Natural killer cell (primary cell): ENCODE measurements around the gene BANF2. TPM values are rescaled to one million over a fixed set of nuclear protein-coding genes. Genes with fewer than 3 reads are reported as not detected.

Experiments
- ATAC-seq, 3 donors: fragments of 150-1000 bp in 2 of 3; fragments of 200-7000 bp in 1 of 3; cut with Tn5 transposase; 1 replicate in 1 of 3; 2 replicates in 2 of 3; pipeline ENCODE4 v1.10.0; 2021; ENCODE audit warnings: mild to moderate bottlenecking in 2 of 3, moderate library complexity in 2 of 3
- DNase-seq, 2 donors: peaks; one replicate each; pipeline versions ENCODE4 v3.0.0 to v3.0.0-alpha.2; 2013 to 2021; ENCODE audit warnings: mixed read lengths in 1 of 2
- H3K27ac ChIP-seq: one replicate; pipeline ENCODE4 v1.5.1; 2013; ENCODE audit warnings: mild to moderate bottlenecking, low read length
- H3K27me3 ChIP-seq: one replicate; pipeline ENCODE4 v1.6.1; 2013; ENCODE audit warnings: low read length; ENCODE audit not compliant: control insufficient read depth, insufficient read depth
- H3K36me3 ChIP-seq: one replicate; pipeline ENCODE4 v1.6.1; 2013; ENCODE audit warnings: low read length; ENCODE audit not compliant: control insufficient read depth, insufficient read depth
- H3K4me1 ChIP-seq: one replicate; pipeline ENCODE4 v1.6.1; 2013; ENCODE audit warnings: low read length; ENCODE audit not compliant: control insufficient read depth, insufficient read depth
- H3K4me3 ChIP-seq: one replicate; pipeline ENCODE4 v1.5.1; 2013; ENCODE audit warnings: low read length
- H3K9me3 ChIP-seq: one replicate; pipeline ENCODE4 v1.6.1; 2013; ENCODE audit warnings: low read length; ENCODE audit not compliant: control insufficient read depth, insufficient read depth
- H3K27ac Mint-ChIP-seq, 2 donors: one replicate each; pipeline ENCODE4 v1.8.0; 2022; ENCODE audit warnings: mild to moderate bottlenecking in 2 of 2, mixed read lengths in 2 of 2, moderate library complexity in 1 of 2
- H3K27me3 Mint-ChIP-seq, 2 donors: one replicate each; pipeline ENCODE4 v1.8.0; 2022; ENCODE audit warnings: low read depth in 2 of 2, mixed read lengths in 2 of 2
- H3K36me3 Mint-ChIP-seq: one replicate; pipeline ENCODE4 v1.8.0; 2022; ENCODE audit warnings: mixed read lengths
- H3K4me1 Mint-ChIP-seq, 2 donors: one replicate each; pipeline ENCODE4 v1.8.0; 2022; ENCODE audit warnings: mixed read lengths in 2 of 2
- H3K4me3 Mint-ChIP-seq: one replicate; pipeline ENCODE4 v1.8.0; 2022; ENCODE audit warnings: mild to moderate bottlenecking, moderate library complexity, mixed read lengths
- H3K9me3 Mint-ChIP-seq, 2 donors: one replicate each; pipeline ENCODE4 v1.8.0; 2022; ENCODE audit warnings: mixed read lengths in 2 of 2
- WGBS: methylation state at CpG from one replicate; pipeline ENCODE4 v1.1.7; 2013; ENCODE audit warnings: missing lambda C conversion rate; ENCODE audit not compliant: insufficient coverage; 5-methylcytosine and 5-hydroxymethylcytosine counted together
- intact Hi-C: fragments of 100-400 bp; cut with micrococcal nuclease; formaldehyde crosslinking; loops from one replicate; pipeline ENCODE4 v1.14.2; 2022
- total RNA-seq, 4 donors: library from RNA; stranded (reverse); fragments of 120-200 nt in 1 of 4; gene quantifications; one replicate each; pipeline versions ENCODE4 v1.2.3 to v1.2.4, GENCODE V29; 2013 to 2022
- TF ChIP-seq, protein P1 (sequence below): fragments of 200-600 bp; IDR thresholded peaks from one replicate; pipeline ENCODE4 v1.8.0; 2022; ENCODE audit warnings: antibody characterized with exemption

The BANF2 gene
- total RNA-seq, 3 donors from 2014 or later (not counting 1 experiment from before 2014, with no cell fraction given), result not detected

DNA sequence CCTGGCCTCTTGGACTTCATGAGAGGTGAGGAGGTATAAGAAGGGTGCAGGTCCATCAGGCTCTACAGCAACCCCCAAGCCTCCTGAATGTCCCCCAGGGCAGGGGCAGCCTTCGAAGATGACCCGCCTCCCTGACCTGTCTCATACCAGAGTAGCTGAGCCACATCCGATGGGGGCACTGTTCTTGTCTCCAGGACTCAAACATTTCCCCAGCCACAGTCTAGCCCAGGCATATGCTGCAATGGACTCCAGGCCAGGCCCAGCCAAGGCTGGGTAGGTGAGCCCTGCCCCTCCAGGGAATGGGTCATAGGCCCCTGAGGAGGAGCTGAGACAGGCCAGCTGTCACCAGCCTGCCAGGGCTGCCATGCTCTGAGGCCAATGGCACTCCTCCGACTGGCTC lies 65.3 kb downstream of the BANF2 start:
- no peak overlapping the region for H3K4me3 Mint-ChIP-seq
- H3K9me3 Mint-ChIP-seq, result no peaks in the 10 kb centered on the region
- no peaks in the 10 kb centered on the region for H3K27me3 Mint-ChIP-seq
- Histone ChIP-seq H3K9me3 (no peaks in the 10 kb centered on the region), H3K4me3 (no peak overlapping the region), H3K27ac (no peak overlapping the region), H3K4me1 (no peaks in the 10 kb centered on the region), H3K27me3 (no peaks in the 10 kb centered on the region), H3K36me3 (no peaks in the 10 kb centered on the region)
- 92% methylated on average over 4 of the region's 4 CpGs for WGBS
- ATAC-seq (no peak), DNase-seq (no peak)
- no peaks in the 10 kb centered on the region for H3K4me1 Mint-ChIP-seq
- no peak overlapping the region for H3K27ac Mint-ChIP-seq
- intact Hi-C loops, result no loop called here
- TF ChIP-seq, protein P1, sequence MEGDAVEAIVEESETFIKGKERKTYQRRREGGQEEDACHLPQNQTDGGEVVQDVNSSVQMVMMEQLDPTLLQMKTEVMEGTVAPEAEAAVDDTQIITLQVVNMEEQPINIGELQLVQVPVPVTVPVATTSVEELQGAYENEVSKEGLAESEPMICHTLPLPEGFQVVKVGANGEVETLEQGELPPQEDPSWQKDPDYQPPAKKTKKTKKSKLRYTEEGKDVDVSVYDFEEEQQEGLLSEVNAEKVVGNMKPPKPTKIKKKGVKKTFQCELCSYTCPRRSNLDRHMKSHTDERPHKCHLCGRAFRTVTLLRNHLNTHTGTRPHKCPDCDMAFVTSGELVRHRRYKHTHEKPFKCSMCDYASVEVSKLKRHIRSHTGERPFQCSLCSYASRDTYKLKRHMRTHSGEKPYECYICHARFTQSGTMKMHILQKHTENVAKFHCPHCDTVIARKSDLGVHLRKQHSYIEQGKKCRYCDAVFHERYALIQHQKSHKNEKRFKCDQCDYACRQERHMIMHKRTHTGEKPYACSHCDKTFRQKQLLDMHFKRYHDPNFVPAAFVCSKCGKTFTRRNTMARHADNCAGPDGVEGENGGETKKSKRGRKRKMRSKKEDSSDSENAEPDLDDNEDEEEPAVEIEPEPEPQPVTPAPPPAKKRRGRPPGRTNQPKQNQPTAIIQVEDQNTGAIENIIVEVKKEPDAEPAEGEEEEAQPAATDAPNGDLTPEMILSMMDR, result no peak
- no peaks in the 10 kb centered on the region for H3K36me3 Mint-ChIP-seq

DNA sequence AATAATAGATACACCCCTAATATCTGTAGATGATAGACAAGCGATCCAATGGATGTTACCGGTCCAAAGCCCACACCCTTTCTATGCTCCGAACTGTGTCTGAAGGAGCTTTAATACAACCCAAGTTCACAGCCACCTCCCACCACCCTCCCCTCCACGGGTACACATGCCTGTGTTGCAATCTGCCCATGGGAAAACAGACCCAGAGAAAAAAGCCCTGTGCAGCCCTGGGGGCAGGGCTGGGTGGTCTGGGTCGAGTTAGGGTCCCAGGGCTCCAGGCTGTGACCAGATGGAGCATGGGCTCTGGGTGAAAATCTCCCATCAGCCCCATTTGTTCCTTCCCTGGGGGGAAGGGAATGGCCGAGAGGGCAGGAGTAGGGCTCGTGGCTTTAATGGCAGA lies 65.8 kb downstream of the BANF2 start:
- 80% methylated on average over 7 of the region's 7 CpGs for WGBS

DNA sequence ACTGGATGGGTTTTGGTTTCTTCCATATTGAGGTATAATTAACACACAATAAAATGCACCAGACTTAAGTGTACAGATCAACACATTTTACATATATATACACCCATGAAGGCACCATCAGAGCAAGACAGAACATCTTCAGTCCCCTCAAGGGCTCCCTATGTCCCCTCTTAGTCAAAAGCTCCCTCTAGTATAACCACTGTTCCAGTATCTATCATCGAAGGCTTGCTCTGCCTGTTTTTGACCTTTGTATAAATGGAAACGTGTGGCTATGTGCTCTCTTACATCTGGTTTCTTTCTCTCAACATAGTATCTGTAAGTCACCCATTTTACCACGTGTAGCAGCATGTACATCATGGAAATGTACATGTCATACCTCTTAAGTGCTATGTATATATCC lies 66.5 kb downstream of the BANF2 start:
- no peaks in the 10 kb centered on the region for H3K36me3 Mint-ChIP-seq
- no peak overlapping the region for H3K27ac ChIP-seq
- H3K27ac Mint-ChIP-seq, result no peak overlapping the region
- intact Hi-C loops, result no loop called here
- no peak overlapping the region for H3K4me3 ChIP-seq
- WGBS, result 100% methylated on average over 2 of the region's 3 CpGs
- H3K9me3 Mint-ChIP-seq, result no peaks in the 10 kb centered on the region
- no peaks in the 10 kb centered on the region for H3K27me3 Mint-ChIP-seq
- no peaks in the 10 kb centered on the region for H3K36me3 ChIP-seq
- no peaks in the 10 kb centered on the region for H3K9me3 ChIP-seq
- no peak overlapping the region for H3K4me3 Mint-ChIP-seq
- DNase-seq (no peak), ATAC-seq (no peak)
- no peaks in the 10 kb centered on the region for H3K27me3 ChIP-seq
- H3K4me1 Mint-ChIP-seq, result no peaks in the 10 kb centered on the region
- TF ChIP-seq, protein P1, result no peak
- no peaks in the 10 kb centered on the region for H3K4me1 ChIP-seq

More for the DNA sequence above, 65.8 kb downstream of the BANF2 start:
- Mint-ChIP-seq H3K9me3 (no peaks in the 10 kb centered on the region), H3K4me1 (no peaks in the 10 kb centered on the region), H3K27me3 (no peaks in the 10 kb centered on the region), H3K36me3 (no peaks in the 10 kb centered on the region), H3K27ac (no peak overlapping the region), H3K4me3 (no peak overlapping the region)
- no peaks in the 10 kb centered on the region for H3K4me1 ChIP-seq
- TF ChIP-seq, protein P1, result no peak
- DNase-seq, result no peak
- no peak overlapping the region for H3K4me3 ChIP-seq
- no peak overlapping the region for H3K27ac ChIP-seq
- ATAC-seq, result no peak
- intact Hi-C loops, result no loop called here
- H3K36me3 ChIP-seq, result no peaks in the 10 kb centered on the region
- H3K27me3 ChIP-seq, result no peaks in the 10 kb centered on the region
- no peaks in the 10 kb centered on the region for H3K9me3 ChIP-seq

DNA sequence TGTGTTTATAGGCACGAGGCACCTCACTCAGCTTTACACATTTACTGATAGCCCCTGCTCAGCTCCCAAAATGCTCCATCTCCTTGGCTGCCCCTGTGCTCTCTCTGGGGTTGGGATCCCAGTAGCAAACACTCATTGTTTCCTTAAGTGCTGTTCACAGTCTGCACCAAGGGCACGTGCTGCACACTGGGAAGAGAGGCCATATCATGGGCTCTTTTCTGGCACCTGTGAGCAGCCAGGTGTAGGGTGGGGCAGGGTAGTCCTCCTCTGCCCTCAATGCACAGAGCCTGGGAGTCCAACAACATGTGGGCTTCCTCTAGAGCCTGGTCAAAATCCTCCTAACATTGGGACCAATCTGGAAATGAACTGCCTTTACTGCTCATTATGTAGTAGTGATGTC lies 67.9 kb downstream of the BANF2 start:
- 81% methylated on average over 2 of the region's 2 CpGs for WGBS
- ATAC-seq (no peak), DNase-seq (no peak)
- Mint-ChIP-seq H3K4me1 (no peaks in the 10 kb centered on the region), H3K36me3 (no peaks in the 10 kb centered on the region), H3K27me3 (no peaks in the 10 kb centered on the region), H3K27ac (no peak overlapping the region), H3K4me3 (no peak overlapping the region), H3K9me3 (no peaks in the 10 kb centered on the region)
- TF ChIP-seq, protein P1, result no peak
- Histone ChIP-seq H3K36me3 (no peaks in the 10 kb centered on the region), H3K9me3 (no peaks in the 10 kb centered on the region), H3K4me1 (no peaks in the 10 kb centered on the region), H3K27ac (no peak overlapping the region), H3K4me3 (no peak overlapping the region), H3K27me3 (no peaks in the 10 kb centered on the region)
- intact Hi-C loops, result no loop called here
